NOMO-1 treated with DMSO at 0.1 percent for 48 hours (cell line): ENCODE measurements around the gene MLPH.
A peak's percentile ranks its signal among the peaks of the same experiment; 100 is the strongest.

ENCODE experiments used
- DNase-seq: peaks from one replicate; lab custom pipeline; 2025; ENCODE audit not compliant: unreplicated experiment; lab: John Stamatoyannopoulos, UW

The MLPH gene

DNA sequence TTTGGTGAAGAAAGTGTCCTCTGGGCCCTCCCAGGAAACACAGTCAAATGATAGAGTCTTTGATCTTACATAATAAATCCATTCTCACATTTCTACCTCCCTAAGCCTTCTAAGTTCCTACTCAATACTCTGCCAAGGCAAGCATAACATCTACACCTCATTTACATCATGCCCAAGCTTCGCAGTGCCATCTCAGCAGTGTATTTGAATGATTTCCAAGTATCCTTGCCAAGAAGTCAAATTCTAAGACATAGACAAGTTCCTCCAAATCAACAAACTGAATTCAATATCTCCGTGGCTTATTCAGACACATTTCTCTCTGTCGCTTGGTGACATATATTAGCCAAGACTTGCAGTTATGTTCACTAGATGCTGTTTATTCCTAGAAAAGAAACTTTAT lies 8.1 kb upstream of the MLPH start:
- no peak for DNase-seq

GRCh38 chr2:237479747-237480146 lies 7.3 kb upstream of the MLPH start:
- no peak for DNase-seq

- no peak for DNase-seq
Measured at GRCh38 chr2:237480556-237480955, 6.5 kb upstream of the MLPH start.

GRCh38 chr2:237480988-237481525 lies 6.0 kb upstream of the MLPH start:
- no peak for DNase-seq

GRCh38 chr2:237482485-237482884 lies 4.6 kb upstream of the MLPH start:
- no peak for DNase-seq

DNA sequence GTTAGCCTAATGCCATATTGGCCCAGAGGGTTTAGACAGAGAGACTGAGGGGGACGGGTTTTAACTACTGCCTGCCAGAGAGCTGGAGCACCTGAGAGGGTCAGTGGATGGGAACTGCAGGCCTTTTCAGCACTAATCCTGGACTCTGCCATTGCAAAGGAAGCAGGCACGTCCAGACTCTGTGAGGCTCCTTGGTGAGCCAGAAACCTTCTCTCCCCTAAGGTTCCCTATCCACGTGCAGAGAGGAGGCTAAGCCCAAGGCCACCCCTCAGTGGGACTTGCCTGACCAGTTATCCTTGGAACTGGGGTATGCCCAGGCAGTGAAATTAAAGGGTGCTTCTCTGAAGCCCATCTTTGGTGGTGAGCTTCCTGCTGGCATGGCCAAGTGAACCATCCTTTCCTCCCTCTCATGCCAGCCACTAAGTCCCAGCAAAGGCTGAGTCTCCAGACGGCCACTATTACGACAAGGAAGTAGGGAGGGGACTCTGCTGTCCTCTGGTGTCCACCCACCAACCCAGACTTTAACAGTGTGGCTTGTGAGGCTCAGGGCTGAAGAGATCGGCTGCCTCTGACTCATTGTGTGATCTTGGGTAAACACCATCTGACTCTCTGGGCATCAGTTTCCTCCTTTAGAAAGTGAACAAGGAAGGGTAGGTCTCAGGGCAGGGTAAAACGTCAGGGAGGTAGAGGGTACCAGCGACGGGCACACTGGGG lies 3.9 kb upstream of the MLPH start:
- DNase-seq, result peak; percentile 22

DNA sequence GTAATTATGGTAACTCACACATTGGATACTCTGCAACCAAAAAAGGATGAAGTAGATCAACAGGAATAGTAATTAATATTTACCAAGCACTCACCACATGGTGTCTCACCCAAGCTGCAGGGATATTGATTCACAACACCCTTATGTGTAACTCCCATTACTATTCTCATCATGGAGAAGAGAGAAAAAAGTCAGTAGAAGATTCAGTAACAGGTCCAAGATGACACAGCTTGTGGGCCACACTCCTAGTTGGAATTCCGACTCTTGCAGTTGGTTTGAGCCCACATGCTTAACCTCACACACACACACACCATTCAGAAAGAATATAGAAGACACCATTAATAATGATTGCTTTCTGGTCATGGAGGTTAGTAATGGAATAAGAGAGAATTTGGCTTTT lies 1.7 kb upstream of the MLPH start:
- DNase-seq, result no peak

GRCh38 chr2:237485844-237486243 lies 1.2 kb upstream of the MLPH start:
- DNase-seq, result no peak

- DNase-seq, result no peak
Measured at GRCh38 chr2:237486334-237486818, 675 bp upstream of the MLPH start.

DNA sequence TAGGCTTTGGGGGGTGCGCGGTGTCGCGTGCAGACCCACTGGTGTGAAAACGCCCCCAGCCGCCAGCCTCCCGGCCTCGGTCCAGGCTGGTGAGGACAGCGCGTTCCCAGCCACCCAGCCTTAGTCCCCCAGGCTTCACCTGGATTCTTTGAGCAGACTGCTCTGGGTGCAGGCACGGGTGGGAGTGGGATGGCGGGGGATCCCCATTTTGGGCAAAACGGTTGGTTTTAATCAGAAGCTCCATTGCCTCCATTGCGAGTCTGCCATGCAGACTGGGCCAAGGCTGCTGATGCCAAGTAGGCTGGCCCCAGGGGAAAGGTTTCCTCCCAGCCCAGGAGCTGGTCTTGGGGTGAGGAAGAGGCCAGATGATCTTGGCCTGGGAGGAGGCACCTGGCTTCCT lies 445 bp downstream of the MLPH start:
- no peak for DNase-seq

- DNase-seq, result no peak
Measured at GRCh38 chr2:237488295-237488694, 1.2 kb downstream of the MLPH start.

GRCh38 chr2:237488901-237489860 lies 2.1 kb downstream of the MLPH start:
- no peak for DNase-seq

- no peak for DNase-seq
Measured at GRCh38 chr2:237490009-237490711, 3.1 kb downstream of the MLPH start.

DNA sequence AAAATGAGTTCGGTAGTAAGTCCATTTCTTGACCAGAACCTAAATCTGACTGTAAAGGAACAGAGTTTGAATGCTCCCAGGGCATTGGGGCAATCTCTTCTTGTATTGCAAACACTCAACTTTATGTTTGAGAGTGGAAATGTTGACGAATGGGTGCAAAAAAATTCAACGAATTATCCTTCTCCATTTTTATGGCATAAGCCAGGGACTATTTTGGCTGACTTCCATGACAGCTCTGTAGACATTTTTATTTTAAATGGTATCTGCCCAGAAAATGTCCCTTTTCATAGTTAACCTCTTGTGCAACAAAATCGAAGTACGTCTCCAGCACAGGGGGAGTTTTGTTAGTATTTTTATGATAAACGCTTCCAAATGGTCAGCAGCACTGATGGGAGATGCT lies 3.7 kb downstream of the MLPH start:
- DNase-seq, result no peak

- DNase-seq, result no peak
Measured at GRCh38 chr2:237491515-237492118, 4.6 kb downstream of the MLPH start.

GRCh38 chr2:237492137-237492890 lies 5.3 kb downstream of the MLPH start:
- no peak for DNase-seq

DNA sequence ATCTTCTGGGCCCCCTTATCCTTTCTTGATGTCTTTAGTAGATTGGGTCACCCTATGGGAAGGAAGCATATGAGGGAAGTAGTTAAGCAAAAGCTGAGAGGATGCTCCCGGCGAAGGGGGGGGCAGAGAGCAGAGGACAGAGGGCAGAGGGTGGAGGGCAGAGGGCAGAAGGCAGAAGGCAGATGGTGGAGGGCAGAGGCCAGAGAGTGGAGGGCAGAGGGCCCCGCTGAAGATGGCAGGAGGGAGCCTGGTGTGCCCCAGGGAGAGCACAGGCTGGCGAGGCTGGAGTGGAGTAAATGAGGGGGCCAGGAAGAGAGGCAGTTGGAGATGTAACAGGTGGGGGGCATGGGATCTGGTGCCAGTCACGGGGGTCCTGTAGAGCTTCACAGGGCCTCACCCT lies 7.0 kb downstream of the MLPH start:
- DNase-seq, result no peak

DNA sequence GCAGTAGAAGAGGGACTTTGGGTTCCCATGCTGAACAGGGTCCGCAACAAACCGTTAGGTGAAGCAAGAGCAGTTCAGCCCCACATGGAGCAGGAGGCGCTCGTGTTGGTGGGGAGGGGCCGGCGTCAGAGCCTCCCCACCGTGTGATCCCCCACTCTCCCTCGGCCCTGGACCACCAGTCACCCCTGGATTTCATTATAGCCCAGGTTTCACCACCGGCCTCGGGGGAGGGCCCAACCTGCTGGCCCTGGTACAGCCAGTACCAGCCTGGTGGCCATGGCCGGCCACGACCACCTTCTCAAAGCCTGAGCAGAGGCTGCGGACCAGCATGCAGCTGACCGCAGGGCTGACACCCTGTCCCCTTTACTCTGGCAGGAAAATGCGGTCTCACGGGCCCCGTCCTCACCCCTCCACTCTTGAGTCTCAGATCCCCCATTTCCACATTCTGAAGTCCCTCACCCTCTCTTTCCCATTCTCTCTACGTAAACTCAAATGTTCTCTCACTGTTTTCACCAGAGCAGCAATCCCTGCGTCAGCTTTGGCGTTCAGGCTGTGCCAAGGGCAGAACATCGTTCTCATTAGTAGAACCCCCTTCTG lies 8.6 kb downstream of the MLPH start:
- DNase-seq, result no peak

DNA sequence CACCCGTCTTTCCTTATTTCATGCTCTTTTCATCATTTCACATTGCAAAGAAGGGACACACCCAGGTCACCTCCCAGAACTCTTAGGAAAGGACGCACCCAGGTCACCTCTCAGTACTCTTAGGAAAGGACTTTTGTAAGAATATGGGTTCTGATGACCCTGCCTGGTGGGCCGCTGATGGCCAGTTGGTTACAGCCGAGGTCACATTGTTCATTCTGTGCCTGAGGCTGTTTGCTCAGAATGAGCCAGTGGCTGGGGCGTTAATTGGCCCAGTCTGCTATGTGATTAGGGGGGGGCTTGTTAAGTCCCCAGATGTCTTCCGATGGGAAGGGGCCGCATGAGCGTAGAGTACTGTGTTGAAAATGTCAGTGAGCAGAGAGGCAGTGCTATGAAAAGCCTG lies 9.4 kb downstream of the MLPH start:
- no peak for DNase-seq
